Measurements from ENCODE around the gene SLC39A7.

The SLC39A7 gene

DNA sequence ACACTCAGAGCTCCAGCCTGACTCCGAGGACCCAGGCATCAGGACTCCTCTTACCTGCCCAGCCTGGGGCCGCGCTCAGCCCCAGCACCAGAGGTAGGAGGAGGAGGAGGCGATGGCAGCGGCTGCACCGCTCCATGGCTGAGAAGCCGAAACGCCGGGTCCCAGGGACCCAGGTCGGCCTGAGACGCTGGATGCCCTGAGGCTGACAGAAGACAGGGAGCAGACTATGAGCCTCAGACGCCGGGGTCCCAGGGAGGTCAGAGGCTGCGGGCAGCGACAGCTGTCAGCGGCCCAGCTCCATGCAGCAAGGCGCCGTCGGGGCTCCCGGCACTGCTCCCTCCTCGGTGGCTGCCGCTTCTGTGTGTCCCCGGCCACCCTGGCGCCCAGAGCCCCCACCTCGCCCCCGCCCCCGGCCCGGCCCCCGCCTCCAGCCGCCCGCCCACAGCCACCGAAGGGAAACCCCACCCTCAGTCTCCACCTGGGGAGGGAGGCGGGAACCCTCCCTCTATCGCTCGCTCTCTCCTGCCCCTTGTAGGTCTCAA lies 8.5 kb upstream of the SLC39A7 start, which contains the start of gene COL11A2:
COL11A2 (minus strand) TSS at position 363 of the 542 bp plus-strand sequence; CDS start at position 136, 227 bp downstream.
- DNase-seq: no peak

DNA sequence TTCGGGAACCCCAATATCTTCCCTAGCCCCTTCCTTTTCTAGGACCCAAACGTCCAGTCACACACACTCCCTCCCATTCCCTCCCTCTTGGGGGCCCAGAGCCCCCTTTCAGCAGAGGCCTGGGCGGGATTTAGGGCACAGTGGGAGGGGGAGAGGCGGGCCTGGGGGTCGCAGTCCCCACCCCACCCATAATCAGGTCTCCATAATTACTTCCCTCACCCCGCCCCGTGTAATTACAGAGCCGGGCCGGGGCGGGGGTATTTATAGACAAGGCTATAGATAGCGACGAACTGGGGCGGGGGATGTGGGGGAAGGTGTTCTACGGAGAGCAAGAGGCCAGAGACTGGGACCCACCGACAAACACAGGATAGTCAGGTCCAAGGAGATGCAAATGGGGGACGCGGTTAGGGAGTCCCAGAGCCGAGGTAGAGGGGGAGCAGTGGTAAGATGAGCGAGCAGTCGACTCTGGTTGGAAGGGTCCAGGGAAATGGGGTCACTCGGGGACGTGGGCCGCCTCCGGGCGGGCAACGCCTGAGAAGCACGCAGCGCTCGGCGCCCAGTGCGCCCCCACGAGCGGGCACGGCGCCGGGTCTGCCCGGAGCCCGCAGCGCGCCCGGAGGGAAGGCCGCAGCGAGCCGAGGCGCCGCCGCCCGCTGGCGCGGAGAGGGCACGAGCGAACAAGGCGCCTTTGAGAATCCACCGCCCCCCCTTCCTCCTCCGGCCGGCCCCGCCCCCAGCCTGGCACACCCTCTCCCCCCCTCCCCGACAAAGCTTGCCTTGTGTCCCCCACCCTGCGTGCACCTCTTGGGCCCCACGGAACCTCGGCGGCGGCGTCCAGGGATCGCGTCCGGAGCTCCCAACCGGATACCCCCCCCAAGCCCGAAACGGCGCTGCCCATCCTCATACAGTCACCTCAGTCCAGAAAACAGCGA lies 7.7 kb upstream of the SLC39A7 start:
- peak; percentile 13 for DNase-seq

- DNase-seq: no peak
These were observed 7.0 kb upstream of the SLC39A7 start for GRCh38 chr6:33193619-33194018.

DNA sequence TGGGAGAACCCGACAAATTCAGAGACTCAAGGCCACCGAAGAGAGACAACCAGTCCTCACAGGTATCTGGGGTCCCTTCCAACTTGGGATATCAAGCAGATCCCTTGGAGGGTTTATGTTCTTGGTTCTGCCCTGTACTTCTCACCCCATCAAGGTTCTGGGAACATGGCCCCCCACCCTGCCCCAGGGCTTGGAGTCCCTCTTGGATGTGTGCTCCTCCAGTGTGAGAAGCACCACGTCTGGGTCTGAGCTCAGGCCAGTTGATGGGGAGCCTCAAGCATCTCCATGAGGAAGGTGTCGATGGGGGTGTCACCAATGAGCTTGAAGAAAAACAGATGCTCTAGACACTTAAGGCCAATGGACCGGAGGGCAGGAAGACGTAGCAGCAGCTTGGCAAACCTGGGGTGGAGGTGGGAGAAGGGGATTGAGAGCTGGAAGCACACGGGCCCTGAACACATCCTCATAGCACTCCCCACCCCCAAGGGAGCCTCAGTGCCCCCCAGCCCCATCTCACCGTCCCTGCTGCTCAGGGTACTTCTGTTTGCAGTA lies 6.2 kb upstream of the SLC39A7 start:
- DNase-seq: no peak

DNA sequence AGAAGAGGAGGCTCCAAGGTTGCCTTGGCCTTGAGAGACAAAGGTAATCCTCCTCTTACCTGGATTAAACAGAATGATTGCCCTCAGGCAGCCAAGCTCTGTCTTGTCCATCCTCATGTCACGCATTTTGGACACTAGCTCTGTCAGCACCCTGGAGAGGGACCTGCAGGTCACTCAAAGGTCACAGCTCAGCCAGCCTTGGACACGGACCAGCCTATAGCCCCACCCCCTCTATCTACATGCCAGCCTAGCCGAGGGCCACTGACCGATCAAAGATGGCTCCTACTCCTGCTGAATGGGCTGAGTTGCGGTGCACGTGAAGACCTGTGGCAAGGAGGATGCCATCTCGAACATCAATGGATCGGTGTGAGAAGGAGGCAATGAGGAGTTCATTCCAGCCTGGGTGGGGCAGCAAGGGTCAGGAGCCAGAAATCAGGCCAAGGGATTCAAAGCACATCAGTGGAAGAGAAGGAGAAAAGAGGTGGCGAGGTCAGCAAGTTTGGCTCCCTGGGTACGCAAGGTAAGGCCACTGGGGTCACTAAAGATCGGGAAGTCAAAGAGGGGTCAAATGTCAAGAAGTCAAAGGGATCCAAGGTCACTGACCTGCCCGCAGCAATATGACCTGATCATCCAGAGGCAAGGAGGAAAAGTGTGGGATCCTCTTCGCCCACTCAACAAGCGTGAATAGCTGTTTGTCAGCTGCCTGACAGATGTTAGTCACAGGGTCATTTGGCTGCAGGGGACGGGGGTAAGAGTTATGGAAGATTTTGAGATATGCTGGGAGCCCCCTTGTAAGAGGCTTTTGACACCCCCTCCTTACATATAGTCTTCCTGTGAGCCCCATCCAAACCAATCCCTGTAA lies 5.1 kb upstream of the SLC39A7 start:
- no peak for DNase-seq

DNA sequence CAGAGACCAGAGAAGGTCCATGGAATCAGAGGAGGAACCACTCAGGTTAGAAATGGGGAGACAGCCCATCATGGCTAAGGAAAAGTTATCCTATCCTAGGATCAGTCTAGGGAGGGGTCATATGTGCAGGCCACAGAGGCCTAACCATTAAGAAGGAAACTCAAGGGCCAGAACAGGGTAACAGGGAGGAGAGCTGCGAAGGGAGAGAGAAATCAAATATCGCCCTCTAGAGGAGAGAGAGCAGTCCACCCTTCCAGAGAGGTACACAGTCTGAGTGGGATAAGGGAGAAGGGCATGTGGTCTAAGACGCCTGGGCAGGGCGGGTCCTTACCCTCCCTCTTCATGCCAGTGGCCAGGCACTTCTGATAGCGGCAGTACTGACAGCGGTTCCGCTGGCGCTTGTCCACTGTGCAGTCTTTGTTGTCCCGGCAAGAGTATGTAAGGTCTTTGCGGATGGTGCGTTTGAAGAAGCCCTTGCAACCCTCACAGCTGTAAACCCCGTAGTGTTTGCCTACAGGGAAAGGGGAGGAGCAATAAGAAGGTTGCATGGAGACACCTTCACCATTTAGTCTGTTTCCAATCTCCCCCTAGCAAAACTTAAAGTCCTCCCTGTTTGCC lies 3.1 kb upstream of the SLC39A7 start:
- peak; percentile 40 for DNase-seq

GRCh38 chr6:33198159-33198852 lies 2.4 kb upstream of the SLC39A7 start:
- DNase-seq: no peak

DNA sequence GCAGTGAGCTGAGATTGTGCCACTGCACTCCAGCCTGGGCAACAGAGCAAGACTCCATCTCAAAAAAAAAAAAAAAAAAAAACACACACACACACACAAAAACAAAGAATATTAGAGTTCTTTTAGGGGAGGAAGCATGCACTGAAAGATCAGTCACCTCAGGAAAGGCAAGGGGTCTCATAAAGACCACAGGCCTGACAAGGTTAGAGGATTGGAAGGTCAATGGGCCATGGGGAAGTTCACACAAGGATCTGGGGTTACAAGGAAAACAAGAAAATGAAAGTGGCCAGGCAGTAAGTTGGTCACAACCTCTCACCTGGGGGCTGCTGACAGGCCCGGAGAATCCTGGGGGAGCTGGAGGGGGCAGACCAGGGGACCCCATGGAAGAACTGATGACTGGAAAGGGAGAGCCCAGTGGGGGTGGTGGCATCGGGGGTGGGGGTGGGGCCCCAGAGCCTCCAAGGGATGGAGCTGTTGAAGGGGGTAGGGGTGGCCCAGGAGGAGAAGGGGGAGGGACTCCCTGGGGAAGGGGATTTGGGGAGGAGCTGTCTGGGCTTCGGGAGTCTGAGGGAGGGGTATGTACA lies 1.7 kb upstream of the SLC39A7 start:
- DNase-seq: no peak

- DNase-seq: no peak
These were observed 914 bp upstream of the SLC39A7 start for GRCh38 chr6:33199687-33200218.

GRCh38 chr6:33201147-33201545 lies 479 bp downstream of the SLC39A7 start:
- no peak for DNase-seq

- DNase-seq: no peak
These were observed 1.3 kb downstream of the SLC39A7 start for GRCh38 chr6:33201935-33202334.

GRCh38 chr6:33202799-33203198 lies 2.1 kb downstream of the SLC39A7 start:
- DNase-seq: no peak

DNA sequence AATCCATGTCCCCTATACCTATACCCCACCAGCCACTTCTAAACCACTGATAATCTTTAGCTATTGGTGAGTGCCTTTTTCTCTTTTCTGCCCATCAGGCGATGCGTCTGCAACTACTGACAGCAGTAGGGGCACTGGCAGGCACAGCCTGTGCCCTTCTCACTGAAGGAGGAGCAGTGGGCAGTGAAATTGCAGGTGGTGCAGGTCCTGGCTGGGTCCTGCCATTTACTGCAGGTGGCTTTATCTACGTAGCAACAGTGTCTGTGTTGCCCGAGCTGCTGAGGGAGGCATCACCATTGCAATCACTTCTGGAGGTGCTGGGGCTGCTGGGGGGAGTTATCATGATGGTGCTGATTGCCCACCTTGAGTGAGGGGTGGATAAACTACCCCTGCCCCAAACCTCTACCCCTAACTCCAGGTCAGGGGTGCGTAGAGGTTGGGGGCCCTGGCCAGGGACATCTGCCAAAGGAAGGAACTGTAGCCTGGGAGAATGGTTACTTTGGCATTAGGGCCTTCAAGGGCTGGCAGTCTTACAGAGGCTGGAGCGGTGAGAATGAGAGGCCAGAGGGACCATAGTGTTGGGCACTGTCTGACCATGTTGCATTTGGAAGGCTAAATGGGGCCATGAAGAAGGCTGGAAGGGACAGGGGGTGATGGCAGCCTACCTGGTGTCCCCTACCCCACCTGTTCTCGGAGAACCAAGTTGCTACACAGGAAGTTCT lies 2.9 kb downstream of the SLC39A7 start:
- DNase-seq: no peak

DNA sequence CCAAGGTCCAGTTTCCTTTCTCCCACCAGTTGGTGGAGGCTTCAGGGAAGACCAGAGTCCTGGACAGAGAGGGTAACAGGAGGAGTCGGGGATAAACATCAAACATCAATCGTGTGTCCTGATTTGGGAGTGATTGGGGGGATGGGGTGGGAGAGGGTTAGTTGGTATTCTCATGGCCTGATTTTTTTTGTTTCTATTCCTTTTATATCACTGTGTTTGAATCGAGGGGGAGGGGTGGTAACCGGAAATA lies 3.4 kb downstream of the SLC39A7 start:
- DNase-seq: no peak

DNA sequence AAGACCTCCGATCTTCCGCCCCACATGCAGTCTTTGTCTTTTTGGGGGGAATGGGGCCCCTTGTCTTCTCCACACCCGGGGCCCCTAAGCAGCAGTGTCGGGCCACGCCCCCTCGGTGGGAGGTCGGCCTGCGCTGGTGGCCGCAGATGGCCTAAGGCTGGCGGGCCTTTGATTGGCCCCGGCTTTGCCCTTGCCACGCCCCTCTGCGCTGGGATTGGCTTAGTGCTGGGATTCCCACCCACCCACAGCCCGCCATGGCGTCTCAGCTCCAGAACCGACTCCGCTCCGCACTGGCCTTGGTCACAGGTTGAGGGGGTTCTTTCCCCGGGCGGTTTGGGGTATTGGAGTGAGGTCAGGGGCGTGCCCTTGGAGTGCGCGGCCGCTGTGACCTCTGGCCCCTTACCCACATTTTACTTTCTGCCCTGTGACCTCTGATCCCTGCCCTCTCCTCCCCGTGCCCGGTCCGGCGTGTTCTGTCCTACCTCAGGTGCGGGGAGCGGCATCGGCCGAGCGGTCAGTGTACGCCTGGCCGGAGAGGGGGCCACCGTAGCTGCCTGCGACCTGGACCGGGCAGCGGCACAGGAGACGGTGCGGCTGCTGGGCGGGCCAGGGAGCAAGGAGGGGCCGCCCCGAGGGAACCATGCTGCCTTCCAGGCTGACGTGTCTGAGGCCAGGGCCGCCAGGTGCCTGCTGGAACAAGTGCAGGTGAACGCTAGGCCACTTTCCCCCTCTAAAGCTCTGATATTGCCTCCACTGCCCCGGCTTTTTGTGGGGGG lies 3.9 kb downstream of the SLC39A7 start, which contains the start of gene HSD17B8:
HSD17B8 (plus strand) TSS at position 241 of the 776 bp plus-strand sequence; CDS start at position 255, 14 bp downstream.
- peak; percentile 74 for DNase-seq

DNA sequence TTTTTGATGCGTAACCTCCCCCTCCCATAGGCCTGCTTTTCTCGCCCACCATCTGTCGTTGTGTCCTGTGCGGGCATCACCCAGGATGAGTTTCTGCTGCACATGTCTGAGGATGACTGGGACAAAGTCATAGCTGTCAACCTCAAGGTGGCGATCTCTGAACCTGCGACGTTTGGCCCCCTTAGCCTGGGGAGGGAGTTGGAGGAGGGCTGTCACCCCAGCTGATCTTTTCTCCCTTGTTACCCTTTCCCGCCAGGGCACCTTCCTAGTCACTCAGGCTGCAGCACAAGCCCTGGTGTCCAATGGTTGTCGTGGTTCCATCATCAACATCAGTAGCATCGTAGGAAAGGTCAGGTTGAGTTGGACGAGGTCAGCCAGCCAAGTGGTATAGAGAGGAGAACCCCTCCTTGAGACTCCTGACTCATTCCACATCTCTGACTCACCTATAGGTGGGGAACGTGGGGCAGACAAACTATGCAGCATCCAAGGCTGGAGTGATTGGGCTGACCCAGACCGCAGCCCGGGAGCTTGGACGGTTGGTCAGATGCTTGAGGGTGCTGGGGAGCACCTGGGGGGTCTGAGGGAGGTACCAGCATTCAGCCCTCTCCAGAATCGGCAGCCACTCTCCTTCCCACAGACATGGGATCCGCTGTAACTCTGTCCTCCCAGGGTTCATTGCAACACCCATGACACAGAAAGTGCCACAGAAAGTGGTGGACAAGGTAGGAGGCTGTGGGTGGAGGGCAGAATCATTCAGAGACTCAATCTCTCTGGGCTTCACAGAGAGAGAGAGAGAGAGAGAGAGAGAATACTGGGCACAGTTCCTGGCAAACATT lies 4.7 kb downstream of the SLC39A7 start:
- DNase-seq: no peak

DNA sequence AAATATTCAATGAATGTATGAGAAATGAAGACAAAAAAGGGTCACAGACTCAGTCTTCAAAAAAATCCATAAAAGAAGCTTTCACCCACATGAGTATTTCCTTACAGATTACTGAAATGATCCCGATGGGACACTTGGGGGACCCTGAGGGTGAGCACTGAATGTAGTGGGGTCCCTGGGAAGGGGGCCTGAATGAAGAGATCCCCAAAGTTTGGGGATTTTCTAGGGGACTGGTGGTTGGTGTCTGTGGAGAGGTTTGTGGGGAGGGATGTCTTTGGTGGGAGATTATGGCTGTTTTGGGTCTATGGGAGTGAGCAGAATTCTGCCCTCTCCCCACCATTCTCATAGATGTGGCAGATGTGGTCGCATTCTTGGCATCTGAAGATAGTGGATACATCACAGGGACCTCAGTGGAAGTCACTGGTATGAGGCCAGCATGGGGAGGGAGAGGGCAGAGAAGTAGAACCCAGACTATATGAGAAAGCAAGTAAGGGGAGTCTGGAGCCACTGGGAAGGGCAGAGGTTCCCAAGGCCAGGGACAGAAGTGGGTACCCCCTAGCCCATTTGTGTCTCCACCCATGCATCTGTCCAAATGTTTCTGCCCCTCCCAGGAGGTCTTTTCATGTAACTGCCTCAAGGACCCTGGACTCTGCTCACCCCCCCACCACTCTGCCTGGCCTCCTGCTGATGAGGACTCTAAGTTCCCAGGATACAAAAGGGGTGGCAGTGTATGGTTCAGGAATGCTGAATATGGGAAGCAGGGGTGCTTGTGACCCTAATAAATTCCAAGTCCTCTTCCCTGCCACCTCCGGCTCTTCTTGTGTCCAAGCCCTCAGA lies 5.6 kb downstream of the SLC39A7 start:
- DNase-seq: no peak
